ENCODE measurements around the gene KCNJ16. TPM values are rescaled to one million over a fixed set of nuclear protein-coding genes. Genes with fewer than 3 reads are reported as not detected.

The KCNJ16 gene
- total and polyA plus RNA-seq, 2 of the 13 experiments (the other 11 are each of a cell fraction or from before 2014, with no cell fraction given) = not detected

DNA sequence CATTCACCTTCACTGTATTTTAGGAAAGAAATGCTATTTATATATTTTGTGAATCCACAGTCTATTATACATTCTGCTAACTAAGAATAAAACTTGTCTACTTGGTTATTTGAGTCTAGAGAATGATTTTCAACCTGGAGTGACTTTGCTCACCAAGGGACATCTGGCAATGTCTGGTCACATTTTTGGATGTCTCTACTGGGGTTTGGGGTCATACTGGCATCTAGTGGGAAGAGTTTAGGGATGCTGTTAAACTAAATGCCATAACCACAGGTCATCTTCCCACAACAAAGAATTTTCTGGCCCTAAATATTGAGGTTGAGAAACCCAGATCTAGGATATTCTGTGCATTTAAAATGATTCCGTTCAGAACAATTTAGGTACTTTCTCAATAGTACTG, 26.0 kb downstream of the KCNJ16 start (continued):
- TF ChIP-seq KLF16 (CRISPR knock-in tag; IDR thresholded peaks at IDR 0.05) (no peak), ZNF788 (CRISPR knock-in tag; IDR thresholded peaks at IDR 0.05; ENCODE audit: borderline replicate concordance) (no peak), PHF8 (CRISPR knock-in tag; IDR thresholded peaks at IDR 0.05) (no peak)

DNA sequence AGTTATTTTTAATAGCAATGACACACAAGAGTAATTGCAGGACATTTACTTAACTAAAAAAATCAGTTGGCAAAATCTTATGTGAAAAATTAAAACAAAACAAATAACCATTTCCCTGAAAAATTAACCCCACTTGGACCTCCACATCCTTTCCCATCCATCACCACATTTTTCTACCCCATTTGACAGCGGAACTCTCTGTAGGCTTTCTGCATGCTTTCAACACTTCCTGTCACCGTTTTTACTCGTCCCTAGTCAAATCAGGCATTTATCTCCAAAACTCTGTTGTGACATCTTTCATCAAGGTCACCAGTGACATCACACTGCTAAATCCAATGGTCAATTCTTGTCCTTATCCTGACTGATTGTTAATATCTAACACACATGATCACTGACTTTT, 27.5 kb downstream of the KCNJ16 start:
- peak overlapping the region; percentile 47 for H2AFZ ChIP-seq (ENCODE audit: low read length)
- no peak overlapping the region for H3K4me3 ChIP-seq (replicated peaks in 1 of 3; ENCODE audit: insufficient read depth in 1 of 3, low read depth in 2 of 3, low read length in 3 of 3)
- FAIRE-seq (no peak), ATAC-seq (no peak), DNase-seq (ENCODE audit: low spot score) (no peak)
- ChIA-PET CTCF (ENCODE audit: low intra/inter-chr PET ratio, low total read pairs) (no interaction called here), POLR2A (no interaction called here)
- H3K4me1 ChIP-seq (ENCODE audit: insufficient read depth, low read length) = no peaks in the 10 kb centered on the region
- intact Hi-C loops (cut with micrococcal nuclease; ENCODE audit: unreplicated experiment) (no loop called here), in situ Hi-C loops (cut with HindIII; ENCODE audit: extremely low pct_ligation_motif_present, low pct_unique_long_range_greater_than_20kb) (no loop called here)
- no peak overlapping the region for H3K9ac ChIP-seq (ENCODE audit: insufficient read depth, low read depth, low read length)
- H3K27ac ChIP-seq (ENCODE audit: extremely low read length, insufficient read depth, low read length) = no peak overlapping the region
- H3K79me2 ChIP-seq (ENCODE audit: insufficient read depth, low read length) = no peaks in the 10 kb centered on the region
- no TSS peak for BruUV-seq (replicated peaks)
- H3K9me3 ChIP-seq (ENCODE audit: low read length) = peaks cover 26% of the 10 kb centered on the region; the same call in 1 of the 2 replicates
- H3K27me3 ChIP-seq (ENCODE audit: control insufficient read depth in 1 of 2, insufficient read depth in 2 of 2, low read length in 2 of 2) = no peaks in the 10 kb centered on the region
- H3K36me3 ChIP-seq (replicated peaks in 1 of 2; ENCODE audit: control insufficient read depth in 1 of 2, insufficient read depth in 2 of 2, low read length in 2 of 2) = no peaks in the 10 kb centered on the region
- TF ChIP-seq CHCHD3 (CRISPR knock-in tag; IDR thresholded peaks at IDR 0.05) (no peak), ZNF441 (CRISPR knock-in tag; IDR thresholded peaks at IDR 0.05; ENCODE audit: borderline replicate concordance) (no peak), NRL (CRISPR knock-in tag; IDR thresholded peaks at IDR 0.05; ENCODE audit: borderline replicate concordance) (no peak), ZNF766 (CRISPR knock-in tag; IDR thresholded peaks at IDR 0.05; ENCODE audit: borderline replicate concordance) (no peak), ZNF335 (CRISPR knock-in tag; IDR thresholded peaks at IDR 0.05) (no peak), PAX8 (CRISPR knock-in tag; IDR thresholded peaks at IDR 0.05; ENCODE audit: borderline replicate concordance) (no peak), ZNF225 (CRISPR knock-in tag; IDR thresholded peaks at IDR 0.05) (no peak), PCBP1 (IDR thresholded peaks at IDR 0.05; ENCODE audit: borderline replicate concordance, low read depth, low read length) (no peak), SKI (IDR thresholded peaks at IDR 0.05; ENCODE audit: partially characterized antibody) (no peak), ZNF782 (CRISPR knock-in tag; IDR thresholded peaks at IDR 0.05; ENCODE audit: borderline replicate concordance) (no peak), CHD2 (IDR thresholded peaks at IDR 0.05; ENCODE audit: low read depth, low read length) (no peak), MZF1 (CRISPR knock-in tag; IDR thresholded peaks at IDR 0.05; ENCODE audit: borderline replicate concordance) (no peak)
- TF ChIP-seq, protein P1, sequence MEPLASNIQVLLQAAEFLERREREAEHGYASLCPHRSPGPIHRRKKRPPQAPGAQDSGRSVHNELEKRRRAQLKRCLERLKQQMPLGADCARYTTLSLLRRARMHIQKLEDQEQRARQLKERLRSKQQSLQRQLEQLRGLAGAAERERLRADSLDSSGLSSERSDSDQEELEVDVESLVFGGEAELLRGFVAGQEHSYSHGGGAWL (CRISPR knock-in tag; IDR thresholded peaks at IDR 0.05) = no peak
- H3K4me2 ChIP-seq (ENCODE audit: low read depth, low read length) = no peak overlapping the region
- no peaks in the 10 kb centered on the region for H4K20me1 ChIP-seq (ENCODE audit: insufficient read depth, low read length)
- WGBS (ENCODE audit: low lambda C conversion rate) = 15% methylated on average over 3 of the region's 3 CpGs

All from HepG2 (cell line).